HCT116 (cell line): Measurements from ENCODE around the gene GALNT14. TPM values are rescaled to one million over a fixed set of nuclear protein-coding genes. Genes with fewer than 3 reads are reported as not detected.

Source experiments
- ATAC-seq: fragments of 200-7000 bp; cut with Tn5 transposase; 2 replicates; pipeline ENCODE4 v1.9.1; 2020; ENCODE audit warnings: mild to moderate bottlenecking, moderate library complexity
- BruUV-seq: library from RNA; stranded (reverse); fragments of 400-500 nt; replicated peaks from 2 replicates; lab custom pipeline; 2021; lab: Mats Ljungman, UMichigan
- CTCF ChIA-PET: fragments of 300-600 bp; sonication (Branson Sonifier 250); formaldehyde crosslinking; loops from one replicate; lab custom pipeline; 2021; ENCODE audit warnings: antibody characterized with exemption; lab: Charles Lee
- POLR2A ChIA-PET: fragments of 300-600, 350-600 bp; sonication (Branson Sonifier 250); formaldehyde crosslinking; loops from one replicate; lab custom pipeline; 2021; ENCODE audit warnings: antibody characterized with exemption; lab: Charles Lee
- RAD21 ChIA-PET, 2 experiments: fragments of 300-600 bp; sonication (Branson Sonifier 250); formaldehyde crosslinking; loops; one replicate each; lab custom pipeline; 2023; ENCODE audit warnings: low total read pairs in 2 of 2; ENCODE audit not compliant: uncharacterized antibody in 2 of 2, unreplicated experiment in 2 of 2, low non-redundant PET in 1 of 2; lab: Charles Lee
- DNase-seq: peaks from one replicate; pipeline ENCODE4 v3.0.0-alpha.2; 2010; ENCODE audit warnings: low read depth, low spot score
- H2AFZ ChIP-seq: fragments of 200-600 bp; shearing (Covaris generic), sonication (generic); 2 replicates; pipeline ENCODE4 v1.6.1; 2017; ENCODE audit warnings: low read depth, mixed run types, mixed read lengths, antibody characterized with exemption, low read length; ENCODE audit not compliant: poor library complexity, severe bottlenecking
- H3K27ac ChIP-seq: 2 replicates; pipeline ENCODE4 v1.5.1; 2012; ENCODE audit warnings: low read depth, low read length
- H3K27me3 ChIP-seq: fragments of 200-600 bp; sonication (generic); 2 replicates; pipeline ENCODE4 v1.6.1; 2016; ENCODE audit warnings: mixed run types, low read length, mixed read lengths; ENCODE audit not compliant: insufficient read depth
- H3K36me3 ChIP-seq, 2 experiments: fragments of 200-500 bp in 1 of 2; fragments of 200-600 bp in 1 of 2; sonication (Bioruptor generic) in 1 of 2; sonication (generic) in 1 of 2; 2 replicates each; pipeline versions ENCODE4 v1.5.1 to v1.6.1; 2014 to 2016; ENCODE audit warnings: low read length in 2 of 2, inconsistent platforms in 1 of 2, mixed read lengths in 1 of 2, mixed run types in 1 of 2; ENCODE audit not compliant: insufficient read depth in 2 of 2, control insufficient read depth in 1 of 2
- H3K4me1 ChIP-seq, 2 experiments: fragments of 200-600 bp in 1 of 2; sonication (generic) in 1 of 2; 2 replicates each; pipeline versions ENCODE4 v1.5.1 to v1.6.1; 2012 to 2017; ENCODE audit warnings: low read length in 2 of 2, inconsistent platforms in 1 of 2, mild to moderate bottlenecking in 1 of 2, mixed read lengths in 1 of 2, mixed run types in 1 of 2, moderate library complexity in 1 of 2; ENCODE audit not compliant: insufficient read depth in 2 of 2, control insufficient read depth in 1 of 2
- H3K4me2 ChIP-seq: fragments of 200-600 bp; sonication (generic); 2 replicates; pipeline ENCODE4 v1.6.1; 2017; ENCODE audit warnings: mixed run types, low read length, mixed read lengths
- H3K4me3 ChIP-seq, 2 experiments: fragments of 200-600 bp in 1 of 2; sonication (generic) in 1 of 2; replicated peaks in 1 of 2; 2 replicates each; pipeline ENCODE4 v1.5.1; 2011 to 2016; ENCODE audit warnings: low read length in 2 of 2, control low read depth in 1 of 2, low read depth in 1 of 2, mild to moderate bottlenecking in 1 of 2, mixed read lengths in 1 of 2, mixed run types in 1 of 2
- H3K79me2 ChIP-seq: fragments of 200-600 bp; sonication (generic); 2 replicates; pipeline ENCODE4 v1.6.1; 2017; ENCODE audit warnings: mild to moderate bottlenecking, mixed run types, low read length, moderate library complexity, mixed read lengths; ENCODE audit not compliant: insufficient read depth
- H3K9ac ChIP-seq: fragments of 200-600 bp; sonication (generic); 2 replicates; pipeline ENCODE4 v1.6.1; 2016; ENCODE audit warnings: low read length, mixed read lengths
- H3K9me2 ChIP-seq: fragments of 200-600 bp; sonication (generic), shearing (Covaris generic); 2 replicates; pipeline ENCODE4 v1.6.1; 2017; ENCODE audit warnings: mixed run types, mild to moderate bottlenecking, moderate library complexity; ENCODE audit not compliant: insufficient read depth
- H3K9me3 ChIP-seq, 2 experiments: fragments of 200-500 bp in 1 of 2; fragments of 200-600 bp in 1 of 2; sonication (Bioruptor generic) in 1 of 2; sonication (generic) in 1 of 2; 2 replicates each; pipeline ENCODE4 v1.6.1; 2014 to 2017; ENCODE audit warnings: low read length in 2 of 2, mixed read lengths in 2 of 2, inconsistent platforms in 1 of 2, low read depth in 1 of 2, mild to moderate bottlenecking in 1 of 2, mixed run types in 1 of 2, moderate library complexity in 1 of 2; ENCODE audit not compliant: control insufficient read depth in 1 of 2, insufficient read depth in 1 of 2
- H4K20me1 ChIP-seq: fragments of 200-600 bp; sonication (generic), shearing (Covaris generic); 2 replicates; pipeline ENCODE4 v1.6.1; 2017; ENCODE audit warnings: mixed run types, mild to moderate bottlenecking, moderate library complexity; ENCODE audit not compliant: insufficient read depth
- CBX3 ChIP-seq: IDR thresholded peaks from 2 replicates; pipeline ENCODE4 v1.6.1; 2012; ENCODE audit warnings: low read depth
- ELF1 ChIP-seq: IDR thresholded peaks from 2 replicates; pipeline ENCODE4 v1.6.1; 2012; ENCODE audit warnings: low read depth, borderline replicate concordance
- EZH2 ChIP-seq: fragments of 200-600 bp; sonication (generic); IDR thresholded peaks from 2 replicates; pipeline ENCODE4 v1.6.1; 2017; ENCODE audit warnings: antibody characterized with exemption, mixed run types
- EZH2phosphoT487 ChIP-seq: fragments of 200-600 bp; IDR thresholded peaks from 2 replicates; pipeline ENCODE4 v1.6.1; 2018; ENCODE audit warnings: antibody characterized with exemption, borderline replicate concordance
- FOSL1 ChIP-seq: IDR thresholded peaks from 2 replicates; pipeline ENCODE4 v1.6.1; 2012; ENCODE audit warnings: low read depth
- JUND ChIP-seq: IDR thresholded peaks from 2 replicates; pipeline ENCODE4 v1.6.1; 2012
- POLR2A ChIP-seq: IDR thresholded peaks from 2 replicates; pipeline ENCODE4 v1.7.0; 2011; ENCODE audit warnings: borderline replicate concordance; ENCODE audit not compliant: insufficient read depth, insufficient read length; ENCODE audit errors: extremely low read depth
- POLR2AphosphoS5 ChIP-seq: IDR thresholded peaks from 2 replicates; pipeline ENCODE4 v1.6.1; 2011; ENCODE audit warnings: mild to moderate bottlenecking, low read depth, low read length, moderate library complexity
- RAD21 ChIP-seq: IDR thresholded peaks from 2 replicates; pipeline ENCODE4 v1.6.1; 2012; ENCODE audit warnings: low read depth, mild to moderate bottlenecking
- SIN3A ChIP-seq: IDR thresholded peaks from 2 replicates; pipeline ENCODE4 v1.6.1; 2012; ENCODE audit warnings: low read depth
- YY1 ChIP-seq: IDR thresholded peaks from 2 replicates; pipeline ENCODE4 v1.6.1; 2011; ENCODE audit warnings: low read length, low read depth, moderate library complexity, mild to moderate bottlenecking; ENCODE audit not compliant: insufficient replicate concordance; ENCODE audit errors: extremely low read depth
- ZFX ChIP-seq: fragments of 450-650 bp; IDR thresholded peaks from 2 replicates; pipeline ENCODE4 v1.6.1; 2017
- intact Hi-C: fragments of 100-400 bp; cut with micrococcal nuclease; formaldehyde crosslinking; loops from 2 replicates; pipeline ENCODE4 v1.10.0; 2022
- total RNA-seq: library from RNA; stranded (reverse); gene quantifications from one replicate; pipeline ENCODE4 v1.2.1, GENCODE V29; 2021; ENCODE audit not compliant: unreplicated experiment
- TF ChIP-seq, protein P1 (sequence below), 3 experiments: fragments of 200-600 bp in 1 of 3; sonication (generic) in 1 of 3; IDR thresholded peaks in 2 of 3; conservative IDR thresholded peaks in 1 of 3; 2 replicates each; pipeline ENCODE4 v1.5.1; 2012 to 2017; ENCODE audit warnings: low read depth in 2 of 3, low read length in 2 of 3, antibody characterized with exemption in 1 of 3, borderline replicate concordance in 1 of 3, control low read depth in 1 of 3, mild to moderate bottlenecking in 1 of 3, mixed read lengths in 1 of 3, mixed run types in 1 of 3, moderate library complexity in 1 of 3; ENCODE audit not compliant: insufficient read depth in 1 of 3
- TF ChIP-seq, protein P2 (sequence below): IDR thresholded peaks from 2 replicates; pipeline ENCODE4 v1.6.1; 2012; ENCODE audit warnings: low read depth

GALNT14 gene
- total RNA-seq, 1 experiment from 2014 or later = 11.2 TPM

DNA sequence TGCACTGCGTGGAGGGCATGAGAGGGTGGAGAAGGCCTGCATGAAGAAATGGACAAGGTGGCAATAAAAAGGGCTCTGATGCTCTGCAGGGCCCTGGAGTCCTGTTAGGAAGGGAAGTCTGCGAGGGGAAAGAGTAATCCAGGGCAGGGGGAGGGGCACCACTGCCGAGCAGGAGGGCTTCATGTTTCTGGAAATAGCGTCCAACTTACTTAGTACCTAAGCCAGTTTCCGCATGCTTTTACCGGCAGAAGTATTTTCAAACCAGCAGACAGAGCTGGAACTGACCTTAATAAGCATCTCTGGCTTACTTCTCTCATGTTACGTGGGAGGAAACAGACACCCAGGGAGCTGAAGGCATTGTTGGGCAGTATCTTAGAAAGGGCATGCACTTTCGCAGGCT, 156.7 kb downstream of the GALNT14 start:
- no peaks in the 10 kb centered on the region for H3K36me3 ChIP-seq
- CTCF ChIA-PET = no interaction called here
- H3K9me2 ChIP-seq = no peaks in the 10 kb centered on the region
- POLR2A ChIA-PET = no interaction called here
- H2AFZ ChIP-seq = no peak overlapping the region
- intact Hi-C loops = no loop called here
- no peaks in the 10 kb centered on the region for H3K79me2 ChIP-seq
- no peak overlapping the region for H3K4me3 ChIP-seq
- H3K9me3 ChIP-seq = no peaks in the 10 kb centered on the region
- H3K27ac ChIP-seq = no peak overlapping the region
- no peak overlapping the region for H3K4me2 ChIP-seq
- no peak for TF ChIP-seq POLR2AphosphoS5
- no peak for TF ChIP-seq FOSL1
- TF ChIP-seq, protein P1, sequence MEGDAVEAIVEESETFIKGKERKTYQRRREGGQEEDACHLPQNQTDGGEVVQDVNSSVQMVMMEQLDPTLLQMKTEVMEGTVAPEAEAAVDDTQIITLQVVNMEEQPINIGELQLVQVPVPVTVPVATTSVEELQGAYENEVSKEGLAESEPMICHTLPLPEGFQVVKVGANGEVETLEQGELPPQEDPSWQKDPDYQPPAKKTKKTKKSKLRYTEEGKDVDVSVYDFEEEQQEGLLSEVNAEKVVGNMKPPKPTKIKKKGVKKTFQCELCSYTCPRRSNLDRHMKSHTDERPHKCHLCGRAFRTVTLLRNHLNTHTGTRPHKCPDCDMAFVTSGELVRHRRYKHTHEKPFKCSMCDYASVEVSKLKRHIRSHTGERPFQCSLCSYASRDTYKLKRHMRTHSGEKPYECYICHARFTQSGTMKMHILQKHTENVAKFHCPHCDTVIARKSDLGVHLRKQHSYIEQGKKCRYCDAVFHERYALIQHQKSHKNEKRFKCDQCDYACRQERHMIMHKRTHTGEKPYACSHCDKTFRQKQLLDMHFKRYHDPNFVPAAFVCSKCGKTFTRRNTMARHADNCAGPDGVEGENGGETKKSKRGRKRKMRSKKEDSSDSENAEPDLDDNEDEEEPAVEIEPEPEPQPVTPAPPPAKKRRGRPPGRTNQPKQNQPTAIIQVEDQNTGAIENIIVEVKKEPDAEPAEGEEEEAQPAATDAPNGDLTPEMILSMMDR (IDR thresholded peaks at IDR 0.05 in 2 of 3, conservative IDR thresholded peaks at IDR 0.05 in 1 of 3; ENCODE audit: borderline replicate concordance in 1 of 3, insufficient read depth in 1 of 3, low read depth in 2 of 3, low read length in 2 of 3) = no peak
- no peak for TF ChIP-seq EZH2
- no peak for TF ChIP-seq POLR2A
- no peak for TF ChIP-seq CBX3
- no peak for TF ChIP-seq JUND
- no peak for TF ChIP-seq ZFX
- no peak for TF ChIP-seq EZH2phosphoT487
- TF ChIP-seq SIN3A = no peak
- TF ChIP-seq, protein P2, sequence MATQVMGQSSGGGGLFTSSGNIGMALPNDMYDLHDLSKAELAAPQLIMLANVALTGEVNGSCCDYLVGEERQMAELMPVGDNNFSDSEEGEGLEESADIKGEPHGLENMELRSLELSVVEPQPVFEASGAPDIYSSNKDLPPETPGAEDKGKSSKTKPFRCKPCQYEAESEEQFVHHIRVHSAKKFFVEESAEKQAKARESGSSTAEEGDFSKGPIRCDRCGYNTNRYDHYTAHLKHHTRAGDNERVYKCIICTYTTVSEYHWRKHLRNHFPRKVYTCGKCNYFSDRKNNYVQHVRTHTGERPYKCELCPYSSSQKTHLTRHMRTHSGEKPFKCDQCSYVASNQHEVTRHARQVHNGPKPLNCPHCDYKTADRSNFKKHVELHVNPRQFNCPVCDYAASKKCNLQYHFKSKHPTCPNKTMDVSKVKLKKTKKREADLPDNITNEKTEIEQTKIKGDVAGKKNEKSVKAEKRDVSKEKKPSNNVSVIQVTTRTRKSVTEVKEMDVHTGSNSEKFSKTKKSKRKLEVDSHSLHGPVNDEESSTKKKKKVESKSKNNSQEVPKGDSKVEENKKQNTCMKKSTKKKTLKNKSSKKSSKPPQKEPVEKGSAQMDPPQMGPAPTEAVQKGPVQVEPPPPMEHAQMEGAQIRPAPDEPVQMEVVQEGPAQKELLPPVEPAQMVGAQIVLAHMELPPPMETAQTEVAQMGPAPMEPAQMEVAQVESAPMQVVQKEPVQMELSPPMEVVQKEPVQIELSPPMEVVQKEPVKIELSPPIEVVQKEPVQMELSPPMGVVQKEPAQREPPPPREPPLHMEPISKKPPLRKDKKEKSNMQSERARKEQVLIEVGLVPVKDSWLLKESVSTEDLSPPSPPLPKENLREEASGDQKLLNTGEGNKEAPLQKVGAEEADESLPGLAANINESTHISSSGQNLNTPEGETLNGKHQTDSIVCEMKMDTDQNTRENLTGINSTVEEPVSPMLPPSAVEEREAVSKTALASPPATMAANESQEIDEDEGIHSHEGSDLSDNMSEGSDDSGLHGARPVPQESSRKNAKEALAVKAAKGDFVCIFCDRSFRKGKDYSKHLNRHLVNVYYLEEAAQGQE = no peak
- TF ChIP-seq ELF1 = no peak
- TF ChIP-seq RAD21 = no peak
- no peak for TF ChIP-seq YY1
- no peak overlapping the region for H3K9ac ChIP-seq
- H3K27me3 ChIP-seq = no peaks in the 10 kb centered on the region
- DNase-seq (no peak), ATAC-seq (no peak)
- no peaks in the 10 kb centered on the region for H3K4me1 ChIP-seq
- RAD21 ChIA-PET = no interaction called here
- no peaks in the 10 kb centered on the region for H4K20me1 ChIP-seq
- BruUV-seq = no TSS peak
